GM23338 (cell line): Measurements from ENCODE around the gene KIAA0753.

Experiments
- CREB1 ChIP-seq: fragments of 250-450 bp; sonication (Bioruptor Pico); IDR thresholded peaks from 2 replicates; pipeline ENCODE4 v1.5.0; 2020; ENCODE audit warnings: low read depth, mild to moderate bottlenecking, moderate library complexity
- EZH2 ChIP-seq: fragments of 200-600 bp; sonication (generic); IDR thresholded peaks from one replicate; pipeline ENCODE4 v1.8.0; 2017; ENCODE audit warnings: antibody characterized with exemption, mild to moderate bottlenecking, low read depth; ENCODE audit not compliant: unreplicated experiment
- NANOG ChIP-seq: IDR thresholded peaks from 2 replicates; pipeline ENCODE4 v1.6.1; 2016; ENCODE audit warnings: antibody characterized with exemption, borderline replicate concordance
- POLR2AphosphoS5 ChIP-seq: IDR thresholded peaks from 2 replicates; pipeline ENCODE4 v1.6.1; 2016; ENCODE audit warnings: antibody characterized with exemption, low read depth
- ZNF331 ChIP-seq: fragments of 250-450 bp; sonication (Bioruptor Pico); IDR thresholded peaks from 2 replicates; pipeline ENCODE4 v1.5.0; 2020; ENCODE audit warnings: low read depth, mild to moderate bottlenecking, moderate library complexity
- TF ChIP-seq, protein P1 (sequence below), 2 experiments: fragments of 200-600 bp in 1 of 2; sonication (generic) in 1 of 2; conservative IDR thresholded peaks; 2 replicates each; pipeline versions ENCODE4 v1.5.1 to v1.6.1; 2016 to 2017; ENCODE audit warnings: antibody characterized with exemption in 2 of 2, low read depth in 2 of 2, mild to moderate bottlenecking in 2 of 2, moderate library complexity in 1 of 2

DNA sequence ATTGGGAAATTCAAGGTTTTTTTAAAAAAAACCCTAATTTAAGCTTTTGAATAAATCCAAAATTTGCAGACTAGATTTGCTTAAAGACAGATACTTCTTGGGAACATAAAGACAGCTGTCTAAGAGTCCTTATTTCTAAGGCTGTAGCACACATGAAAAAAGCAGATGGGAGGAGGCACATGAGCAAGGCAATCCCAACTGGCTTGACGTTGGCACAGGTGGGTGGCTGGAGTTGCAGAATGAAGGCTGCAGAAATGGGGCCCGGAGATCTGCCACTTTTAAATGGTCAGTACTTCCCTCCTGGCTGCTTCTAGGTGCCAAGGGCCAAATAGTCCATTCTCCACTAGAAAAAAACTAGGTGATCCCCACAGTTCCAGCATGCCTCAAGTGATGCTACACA, 4.4 kb downstream of the KIAA0753 start:
- TF ChIP-seq EZH2 (no peak), POLR2AphosphoS5 (no peak), ZNF331 (no peak), NANOG (no peak), CREB1 (CRISPR knock-in tag) (no peak)
- TF ChIP-seq, protein P1, sequence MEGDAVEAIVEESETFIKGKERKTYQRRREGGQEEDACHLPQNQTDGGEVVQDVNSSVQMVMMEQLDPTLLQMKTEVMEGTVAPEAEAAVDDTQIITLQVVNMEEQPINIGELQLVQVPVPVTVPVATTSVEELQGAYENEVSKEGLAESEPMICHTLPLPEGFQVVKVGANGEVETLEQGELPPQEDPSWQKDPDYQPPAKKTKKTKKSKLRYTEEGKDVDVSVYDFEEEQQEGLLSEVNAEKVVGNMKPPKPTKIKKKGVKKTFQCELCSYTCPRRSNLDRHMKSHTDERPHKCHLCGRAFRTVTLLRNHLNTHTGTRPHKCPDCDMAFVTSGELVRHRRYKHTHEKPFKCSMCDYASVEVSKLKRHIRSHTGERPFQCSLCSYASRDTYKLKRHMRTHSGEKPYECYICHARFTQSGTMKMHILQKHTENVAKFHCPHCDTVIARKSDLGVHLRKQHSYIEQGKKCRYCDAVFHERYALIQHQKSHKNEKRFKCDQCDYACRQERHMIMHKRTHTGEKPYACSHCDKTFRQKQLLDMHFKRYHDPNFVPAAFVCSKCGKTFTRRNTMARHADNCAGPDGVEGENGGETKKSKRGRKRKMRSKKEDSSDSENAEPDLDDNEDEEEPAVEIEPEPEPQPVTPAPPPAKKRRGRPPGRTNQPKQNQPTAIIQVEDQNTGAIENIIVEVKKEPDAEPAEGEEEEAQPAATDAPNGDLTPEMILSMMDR (conservative IDR thresholded peaks at IDR 0.05; ENCODE audit: low read depth in 2 of 2) = no peak
